GM12872 (cell line): Measurements from ENCODE around the gene ANXA7.
A peak's percentile ranks its signal among the peaks of the same experiment; 100 is the strongest.

Experiments
- TF ChIP-seq, protein P1 (sequence below): IDR thresholded peaks from 3 replicates; pipeline ENCODE4 v1.5.1; 2011; ENCODE audit warnings: low read depth, mild to moderate bottlenecking, low read length, moderate library complexity; ENCODE audit not compliant: insufficient read depth

ANXA7 gene

GRCh38 chr10:73407495-73407894 is 6.4 kb downstream of the ANXA7 start:
- TF ChIP-seq, protein P1, sequence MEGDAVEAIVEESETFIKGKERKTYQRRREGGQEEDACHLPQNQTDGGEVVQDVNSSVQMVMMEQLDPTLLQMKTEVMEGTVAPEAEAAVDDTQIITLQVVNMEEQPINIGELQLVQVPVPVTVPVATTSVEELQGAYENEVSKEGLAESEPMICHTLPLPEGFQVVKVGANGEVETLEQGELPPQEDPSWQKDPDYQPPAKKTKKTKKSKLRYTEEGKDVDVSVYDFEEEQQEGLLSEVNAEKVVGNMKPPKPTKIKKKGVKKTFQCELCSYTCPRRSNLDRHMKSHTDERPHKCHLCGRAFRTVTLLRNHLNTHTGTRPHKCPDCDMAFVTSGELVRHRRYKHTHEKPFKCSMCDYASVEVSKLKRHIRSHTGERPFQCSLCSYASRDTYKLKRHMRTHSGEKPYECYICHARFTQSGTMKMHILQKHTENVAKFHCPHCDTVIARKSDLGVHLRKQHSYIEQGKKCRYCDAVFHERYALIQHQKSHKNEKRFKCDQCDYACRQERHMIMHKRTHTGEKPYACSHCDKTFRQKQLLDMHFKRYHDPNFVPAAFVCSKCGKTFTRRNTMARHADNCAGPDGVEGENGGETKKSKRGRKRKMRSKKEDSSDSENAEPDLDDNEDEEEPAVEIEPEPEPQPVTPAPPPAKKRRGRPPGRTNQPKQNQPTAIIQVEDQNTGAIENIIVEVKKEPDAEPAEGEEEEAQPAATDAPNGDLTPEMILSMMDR, result no peak

- TF ChIP-seq, protein P1, result no peak
Measured at GRCh38 chr10:73406846-73407245, 7.0 kb downstream of the ANXA7 start.

GRCh38 chr10:73405556-73405955 is 8.3 kb downstream of the ANXA7 start:
- TF ChIP-seq, protein P1, result no peak

- TF ChIP-seq, protein P1, result no peak
Measured at GRCh38 chr10:73404690-73405089, 9.2 kb downstream of the ANXA7 start.

GRCh38 chr10:73401636-73402035 is 12.2 kb downstream of the ANXA7 start:
- TF ChIP-seq, protein P1, result no peak

DNA sequence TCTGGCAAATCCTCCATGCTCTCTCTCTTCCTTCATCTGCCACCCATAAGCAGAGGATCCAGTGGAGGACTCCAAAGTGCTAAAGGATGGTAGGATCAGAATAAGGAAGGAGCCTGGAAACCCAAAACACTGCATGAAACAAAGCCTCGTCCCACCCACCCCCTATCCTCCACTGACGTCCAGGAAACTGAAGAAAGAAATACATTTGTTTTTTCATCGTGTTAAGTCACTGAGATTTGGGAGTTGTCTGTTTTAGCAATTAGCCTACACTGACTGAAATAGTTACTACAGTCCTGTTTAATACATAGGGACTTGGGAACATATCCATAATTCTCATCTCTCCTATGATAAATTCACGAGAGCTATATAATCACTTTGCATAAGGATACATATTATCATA is 14.8 kb downstream of the ANXA7 start:
- TF ChIP-seq, protein P1, result no peak

- TF ChIP-seq, protein P1, result 0 out of 3 replicates have a peak, but pooled peaks have one; percentile 9
Measured at GRCh38 chr10:73398024-73398423, 15.8 kb downstream of the ANXA7 start.

- TF ChIP-seq, protein P1, result no peak
Measured at GRCh38 chr10:73388228-73388627, 25.6 kb downstream of the ANXA7 start.
